GM19238 (cell line): ENCODE results near the gene GLIS1.

Experiments used
- DNase-seq: peaks from one replicate; pipeline ENCODE4 v3.0.0; 2011; ENCODE audit warnings: low spot score; ENCODE audit not compliant: insufficient read length

GLIS1 gene

DNA sequence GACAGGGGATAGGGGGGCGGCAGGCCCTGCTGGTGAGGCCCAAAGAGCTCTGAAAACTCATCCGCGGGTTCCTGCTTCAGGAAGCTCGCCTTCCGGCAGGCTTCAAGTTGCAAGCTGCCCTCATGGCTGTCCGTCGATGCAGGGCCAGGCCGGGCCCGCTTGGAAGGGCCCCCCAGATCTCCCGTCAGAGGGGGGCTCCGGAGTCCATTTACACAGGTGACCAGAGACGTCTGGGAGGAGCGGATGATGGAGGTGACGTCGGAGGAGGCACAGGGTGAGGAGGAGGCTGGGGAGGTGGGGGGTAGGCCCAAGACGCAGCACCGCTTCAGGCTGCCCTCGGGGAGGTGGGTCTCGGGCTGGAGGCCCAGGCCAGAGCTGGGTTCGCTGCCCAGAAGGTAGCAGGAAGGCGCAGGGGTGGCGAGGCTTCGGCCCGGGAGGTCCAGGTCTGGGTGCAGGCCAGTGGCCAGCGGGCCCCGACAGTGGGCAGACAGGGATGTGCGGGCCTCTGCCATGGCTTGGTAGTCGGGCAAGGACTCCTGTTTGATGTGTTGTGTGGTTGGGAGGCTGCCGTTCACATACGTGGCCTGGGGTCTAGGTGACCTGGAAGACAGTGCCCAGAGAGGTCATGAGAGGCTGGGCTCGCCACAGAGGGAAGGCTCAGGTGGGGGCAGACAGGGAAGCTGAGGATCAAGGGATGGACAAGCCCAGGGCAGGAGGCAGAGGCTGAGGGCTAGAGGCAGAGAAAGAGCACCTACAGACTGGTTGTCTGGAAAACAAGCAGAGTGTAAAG, 144.4 kb downstream of the GLIS1 start:
- no peak for DNase-seq

DNA sequence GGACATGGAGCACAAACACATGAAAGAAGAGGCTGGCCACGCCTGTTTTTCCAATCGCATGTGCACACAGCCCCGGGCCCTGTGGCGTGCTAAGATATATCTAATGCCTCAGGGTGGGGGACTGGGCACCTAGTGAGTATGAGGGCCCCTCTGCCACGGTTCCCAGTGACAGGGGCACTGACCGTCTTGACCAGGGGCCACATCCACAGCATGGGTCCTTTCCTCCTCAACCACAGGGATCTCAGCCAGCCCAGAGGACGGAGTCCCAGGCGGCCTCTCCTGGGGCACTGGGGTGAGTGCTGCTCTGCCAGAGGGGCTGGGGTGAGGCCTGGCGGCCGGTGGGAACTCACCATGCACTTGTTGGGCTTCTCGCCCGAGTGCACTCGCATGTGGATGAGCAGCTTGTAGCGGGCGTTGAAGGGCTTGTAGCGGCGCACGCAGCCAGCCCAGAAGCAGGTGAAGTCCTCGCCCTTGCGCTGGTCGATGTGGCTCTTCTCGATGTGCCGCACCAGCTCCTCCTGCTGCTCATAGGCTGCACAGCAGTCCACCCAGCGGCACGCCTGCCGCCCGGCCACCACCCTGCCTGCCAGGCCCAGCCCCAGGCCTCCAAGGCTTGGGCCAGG, 145.1 kb downstream of the GLIS1 start:
- no peak for DNase-seq

DNA sequence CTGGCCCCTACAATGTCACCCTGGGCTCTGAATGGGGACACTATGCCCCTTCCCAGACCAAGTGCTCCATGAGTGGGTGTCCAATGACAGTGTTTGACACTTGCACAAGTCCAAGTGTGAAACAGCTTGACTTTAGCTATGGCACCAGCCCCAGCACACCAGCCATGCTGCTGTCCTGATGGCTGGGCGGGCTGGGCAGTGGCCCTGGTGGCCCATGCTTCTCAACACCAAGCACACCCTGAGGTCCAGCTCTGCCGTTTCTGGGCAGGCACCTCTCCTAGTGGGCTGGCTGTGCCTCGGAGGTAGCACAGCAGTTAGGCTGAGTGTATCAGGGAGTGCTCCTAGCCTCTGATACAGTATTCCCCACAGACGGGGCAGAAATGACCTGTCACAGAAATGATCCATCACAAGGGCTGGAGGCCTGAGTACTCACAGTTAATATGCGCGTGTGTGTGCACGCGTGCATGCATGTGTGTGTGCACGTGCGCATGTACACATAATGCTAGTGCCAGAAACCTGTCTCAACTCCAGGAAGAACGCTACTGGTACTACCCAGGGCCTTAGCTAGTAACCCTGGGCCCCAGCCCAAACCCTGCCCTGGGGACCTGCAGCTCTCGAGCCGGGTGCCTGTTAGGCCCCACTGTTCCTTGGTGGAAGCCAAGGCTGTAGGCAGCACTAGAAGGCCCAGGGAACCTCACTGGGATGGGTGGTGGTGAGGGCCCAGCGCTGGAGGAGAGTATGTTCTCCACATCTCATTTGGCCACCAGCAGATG, 145.8 kb downstream of the GLIS1 start:
- no peak for DNase-seq

DNA sequence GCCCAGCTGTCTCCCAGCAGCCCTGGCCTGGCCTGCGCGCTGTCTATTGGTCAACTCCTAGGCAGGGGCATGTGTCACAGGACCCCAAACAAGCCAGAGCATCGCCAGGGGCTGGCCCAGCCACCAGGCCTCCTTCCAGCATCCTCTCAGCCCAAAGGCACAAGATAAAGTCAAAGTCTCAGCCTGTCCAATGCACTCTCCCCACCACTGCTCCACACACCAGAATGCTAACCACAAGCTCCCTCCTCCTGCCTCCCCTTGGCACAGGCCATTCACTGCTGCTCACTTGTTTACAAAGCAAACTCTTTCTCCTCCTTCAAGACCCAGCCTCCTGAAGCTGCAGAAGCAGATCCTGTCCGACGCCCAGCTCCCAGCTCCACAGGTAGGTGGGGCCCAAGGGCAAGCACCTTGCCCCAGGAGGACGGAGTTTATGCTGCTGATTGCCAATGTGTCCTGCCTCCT, 146.4 kb downstream of the GLIS1 start:
- DNase-seq = no peak

DNA sequence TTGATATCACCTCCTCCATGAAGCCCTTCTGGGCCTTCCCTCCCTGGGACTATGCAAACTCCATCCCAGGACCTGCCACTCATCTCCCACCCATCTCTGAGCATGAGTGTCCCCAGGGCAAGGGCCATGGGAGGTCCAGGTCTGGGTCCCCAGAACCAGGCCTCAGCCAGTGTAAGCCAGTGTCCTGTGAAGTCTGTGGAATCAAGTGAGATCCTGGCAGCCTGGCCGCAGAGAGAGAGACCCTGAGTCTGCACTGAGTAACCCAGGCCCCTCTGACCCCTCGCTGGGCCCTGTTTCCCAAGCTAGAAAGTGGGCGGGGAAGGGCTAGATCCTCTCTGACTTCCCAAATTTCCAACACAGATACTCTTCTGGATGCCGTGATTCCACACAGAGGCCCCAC, 147.0 kb downstream of the GLIS1 start:
- DNase-seq = no peak

DNA sequence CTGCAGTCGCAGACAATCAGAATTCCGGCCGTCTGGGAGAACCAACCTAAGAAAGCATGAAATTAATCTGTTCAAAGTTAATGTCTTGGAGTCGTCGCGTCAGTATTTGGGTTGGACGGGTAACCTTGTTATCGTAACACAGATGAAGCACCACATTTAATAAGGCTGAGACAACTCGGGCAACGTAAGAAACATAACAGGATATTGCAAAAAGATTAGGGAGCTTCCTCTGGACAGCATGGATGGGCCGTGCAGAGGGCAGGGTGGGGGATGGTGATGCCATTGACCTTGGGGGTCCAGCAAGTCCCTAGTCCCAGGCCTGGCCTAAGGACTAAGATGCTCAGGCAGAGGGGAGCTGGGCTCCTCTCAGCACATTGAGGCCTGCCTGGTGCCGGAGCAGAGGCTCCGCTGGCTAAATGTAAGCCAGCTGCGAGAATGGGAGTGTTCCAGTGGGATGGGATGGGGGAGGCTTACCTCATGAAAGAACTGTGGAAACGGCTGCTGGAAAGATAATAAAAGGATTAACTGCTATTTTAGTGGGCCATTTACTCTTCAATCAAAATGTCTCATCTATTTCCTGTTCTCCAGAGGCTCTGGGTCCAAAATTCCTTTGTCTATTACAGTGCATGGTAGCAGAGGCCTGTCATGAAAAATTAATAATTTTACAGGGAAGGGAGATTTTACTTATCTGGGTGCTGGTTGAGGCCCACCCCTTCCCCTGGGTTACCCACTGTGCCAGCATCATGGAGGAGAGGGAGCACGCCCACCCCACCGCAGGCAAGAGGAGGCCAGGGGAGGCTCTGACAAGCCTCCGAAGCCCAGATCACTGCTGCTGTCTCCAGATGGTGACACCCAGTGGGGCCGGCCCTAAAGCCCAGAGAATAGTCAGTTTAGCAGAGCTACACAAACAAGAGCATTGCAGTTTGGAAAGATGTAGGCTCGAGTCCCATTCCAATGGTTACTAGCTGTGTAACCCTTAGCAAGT, 148.1 kb downstream of the GLIS1 start:
- no peak for DNase-seq

DNA sequence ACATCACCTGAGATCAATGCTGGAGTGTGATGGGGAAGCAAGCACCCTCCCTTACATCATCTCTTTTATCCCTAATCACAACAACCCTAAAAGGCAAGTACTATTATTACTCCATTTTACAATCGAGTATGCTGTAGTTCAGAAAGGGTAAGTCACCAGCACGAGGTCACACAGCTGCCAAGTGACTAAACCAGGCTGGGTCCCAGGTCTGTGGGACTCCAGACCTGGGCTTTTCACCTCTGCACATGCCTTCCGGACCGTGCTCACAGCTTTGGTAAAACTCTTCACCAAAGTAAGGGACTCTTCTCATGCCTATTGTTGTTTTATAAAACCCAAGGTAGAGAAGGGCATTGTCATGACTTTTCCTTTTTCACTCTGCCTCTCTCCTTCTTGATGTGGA, 148.9 kb downstream of the GLIS1 start:
- DNase-seq = no peak

DNA sequence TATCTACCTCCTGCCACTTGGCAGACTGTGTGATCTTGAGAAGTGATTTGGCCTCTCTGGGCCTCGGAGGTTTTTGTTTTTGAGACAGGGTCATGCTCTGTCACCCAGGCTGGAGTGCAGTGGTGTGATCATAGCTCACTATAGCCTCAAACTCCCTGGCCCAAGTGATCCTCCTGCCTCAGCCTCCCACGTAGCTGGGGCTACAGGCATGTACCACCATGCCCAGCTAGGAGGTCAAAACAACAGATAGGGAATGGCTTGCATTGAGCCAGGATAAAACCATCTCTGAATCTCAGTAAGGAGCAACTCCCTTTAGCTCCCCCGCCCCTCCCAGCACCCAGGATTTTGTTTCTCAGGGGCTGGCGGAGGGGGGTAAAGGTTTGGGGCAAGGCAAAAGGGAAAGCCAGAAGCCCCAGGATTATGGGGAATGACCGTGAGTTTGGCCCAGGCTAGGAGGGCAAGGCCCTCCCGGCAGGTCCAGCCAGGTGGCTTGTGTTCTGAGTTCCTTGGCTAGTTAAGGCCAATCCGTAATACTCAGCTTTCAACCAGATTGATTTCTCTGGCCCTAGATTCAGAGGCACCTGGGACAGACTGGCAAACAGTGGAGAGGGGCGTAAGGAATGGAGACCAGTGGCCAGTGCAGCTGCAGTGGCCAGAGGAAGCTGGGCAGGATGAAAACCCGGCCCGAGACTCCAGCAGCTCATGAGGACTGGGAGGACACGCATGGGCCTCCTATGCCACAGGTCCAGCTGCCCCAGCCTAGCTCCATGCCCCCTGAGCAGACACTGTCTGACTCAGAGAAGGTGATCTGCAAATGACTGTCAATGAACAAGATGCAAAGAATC, 149.7 kb downstream of the GLIS1 start:
- no peak for DNase-seq

DNA sequence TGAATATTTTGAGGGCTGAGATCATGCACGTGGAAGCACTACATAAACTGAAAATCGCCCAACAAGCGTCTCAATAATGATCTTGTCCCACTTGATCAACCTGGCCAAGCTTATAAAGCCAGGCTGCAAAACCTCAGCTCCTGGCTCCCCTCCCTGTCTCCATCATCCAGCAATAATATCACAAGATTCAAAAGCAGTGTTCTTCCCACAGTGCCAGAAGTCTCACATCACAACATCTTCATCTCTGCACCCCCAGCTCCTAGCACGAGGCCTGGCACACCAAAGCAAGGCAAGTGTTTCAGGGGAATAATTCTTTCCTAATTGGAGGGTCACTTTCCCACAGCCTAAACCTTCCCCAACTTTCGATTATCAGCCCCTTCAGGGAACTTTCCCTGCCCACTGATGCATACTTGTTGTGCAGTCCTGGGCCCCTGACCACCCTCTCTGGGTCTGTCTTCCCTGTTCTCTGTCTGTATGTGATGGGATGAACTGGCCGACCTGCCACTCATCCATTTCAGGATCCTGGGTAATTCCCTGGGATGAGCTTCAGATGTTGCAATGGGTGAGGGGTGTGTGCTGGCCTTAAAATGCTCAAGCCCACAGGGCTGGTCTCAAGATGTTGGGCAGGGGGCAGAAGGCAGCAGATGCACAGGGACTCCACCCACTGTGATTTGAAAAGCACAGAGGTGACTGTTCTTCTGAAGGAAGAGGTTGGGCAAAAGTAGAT, 150.7 kb downstream of the GLIS1 start:
- DNase-seq = no peak

DNA sequence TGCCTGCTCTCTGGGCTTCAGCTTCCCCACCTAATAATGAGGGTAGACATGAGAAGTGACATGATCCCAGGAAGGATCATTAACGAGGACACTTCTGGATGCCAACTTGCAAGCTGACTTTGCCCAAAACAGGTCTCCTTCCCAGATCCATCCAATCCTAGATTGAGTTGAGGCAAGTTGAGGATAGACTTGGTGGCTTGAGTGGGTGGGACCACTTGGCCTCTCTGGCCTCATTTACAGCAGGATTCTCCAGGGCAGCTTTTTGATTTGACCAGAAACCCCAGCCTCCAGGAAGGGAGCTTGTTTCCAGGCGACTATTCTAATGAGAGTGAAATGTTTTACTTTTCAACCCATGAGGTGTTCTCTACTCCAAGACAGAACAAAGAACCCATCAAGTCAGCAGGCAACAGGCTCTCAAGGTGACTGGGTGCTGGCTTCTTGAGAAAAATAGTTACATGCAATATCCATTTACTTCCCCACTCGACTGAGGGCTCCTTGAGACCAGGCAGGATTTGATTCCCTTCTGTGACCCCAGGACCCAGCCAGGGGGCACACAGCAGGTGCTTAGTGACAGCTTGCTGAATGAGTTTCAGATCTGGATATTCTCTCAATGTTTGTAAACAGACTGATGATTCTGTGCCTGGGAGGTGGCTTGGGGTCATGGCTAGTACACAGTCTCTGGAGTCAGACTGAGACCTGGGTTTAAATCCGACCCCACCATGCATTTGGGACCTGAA, 151.5 kb downstream of the GLIS1 start:
- DNase-seq = no peak

DNA sequence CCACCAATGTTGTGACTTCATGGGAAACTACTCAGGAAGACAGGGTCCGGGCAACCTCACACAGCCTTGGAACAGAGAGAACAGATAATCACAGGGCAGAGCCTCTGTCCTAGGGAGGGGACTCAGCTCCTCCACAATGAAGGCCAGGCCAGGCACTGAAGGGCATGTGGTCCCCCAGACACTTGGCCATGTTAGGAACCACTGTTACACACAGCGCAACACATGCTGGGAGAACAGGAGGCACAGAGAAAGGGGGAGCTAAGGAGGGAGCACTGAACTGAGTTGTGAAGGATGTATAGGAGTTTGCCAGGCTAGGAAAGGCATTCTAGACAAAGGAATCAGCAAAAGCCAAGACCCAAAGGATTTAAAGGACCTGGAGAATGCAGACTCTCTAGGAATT, 152.2 kb downstream of the GLIS1 start:
- DNase-seq = no peak

DNA sequence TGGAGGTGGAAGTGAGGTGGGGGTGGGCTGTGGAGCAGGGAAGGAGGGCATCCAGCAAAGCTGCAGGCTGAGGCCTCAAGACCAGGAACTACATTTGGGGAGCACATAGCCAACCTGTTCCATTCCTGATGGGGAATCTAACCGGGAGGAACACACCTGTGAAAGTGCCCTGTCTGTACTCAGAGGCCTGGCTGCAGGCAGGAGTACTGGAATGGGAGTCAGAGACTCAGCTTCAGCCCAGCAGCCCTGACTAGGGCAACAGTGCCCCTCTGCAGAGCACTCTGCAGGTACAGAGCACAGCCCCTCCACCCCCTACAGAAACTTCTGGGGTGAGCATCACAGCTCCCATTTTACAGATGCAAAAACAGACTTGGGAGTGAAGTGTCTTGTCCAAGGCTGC, 153.4 kb downstream of the GLIS1 start:
- no peak for DNase-seq

DNA sequence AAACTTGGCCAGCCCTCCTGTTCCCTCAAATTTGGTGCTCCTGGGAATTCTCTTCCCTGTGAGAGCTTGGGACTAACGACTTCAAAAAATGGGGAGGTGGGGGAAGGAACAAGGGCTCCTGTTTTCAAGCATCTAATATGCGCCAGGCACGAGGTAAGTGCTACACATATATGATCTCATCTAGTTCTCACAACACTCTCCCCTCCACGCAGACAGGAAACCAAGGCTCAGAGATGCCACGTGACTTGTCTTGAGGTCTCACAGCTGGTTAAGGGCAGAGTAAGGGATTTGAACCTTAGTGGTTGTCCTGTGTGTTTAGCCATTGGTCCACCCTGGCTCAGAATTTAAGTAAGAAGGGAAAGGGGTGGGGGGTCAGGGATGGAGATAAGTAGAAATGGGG, 153.8 kb downstream of the GLIS1 start:
- peak; percentile 16 for DNase-seq

DNA sequence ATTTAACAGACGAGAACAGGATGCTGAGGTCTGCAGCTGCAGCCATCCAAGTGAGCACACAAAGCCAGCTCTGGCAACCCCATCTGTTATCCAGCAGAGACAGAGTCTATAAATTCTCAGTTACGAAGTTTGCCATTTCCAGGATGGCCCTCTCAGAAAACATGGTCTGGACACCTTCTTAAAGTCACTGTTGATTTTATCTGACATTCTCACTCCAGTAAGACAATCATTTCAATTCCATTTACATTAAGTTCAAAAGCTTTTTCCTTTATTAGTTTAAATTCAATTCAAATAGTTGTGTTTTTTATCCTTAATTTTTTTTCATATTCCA, 154.2 kb downstream of the GLIS1 start:
- DNase-seq = no peak

DNA sequence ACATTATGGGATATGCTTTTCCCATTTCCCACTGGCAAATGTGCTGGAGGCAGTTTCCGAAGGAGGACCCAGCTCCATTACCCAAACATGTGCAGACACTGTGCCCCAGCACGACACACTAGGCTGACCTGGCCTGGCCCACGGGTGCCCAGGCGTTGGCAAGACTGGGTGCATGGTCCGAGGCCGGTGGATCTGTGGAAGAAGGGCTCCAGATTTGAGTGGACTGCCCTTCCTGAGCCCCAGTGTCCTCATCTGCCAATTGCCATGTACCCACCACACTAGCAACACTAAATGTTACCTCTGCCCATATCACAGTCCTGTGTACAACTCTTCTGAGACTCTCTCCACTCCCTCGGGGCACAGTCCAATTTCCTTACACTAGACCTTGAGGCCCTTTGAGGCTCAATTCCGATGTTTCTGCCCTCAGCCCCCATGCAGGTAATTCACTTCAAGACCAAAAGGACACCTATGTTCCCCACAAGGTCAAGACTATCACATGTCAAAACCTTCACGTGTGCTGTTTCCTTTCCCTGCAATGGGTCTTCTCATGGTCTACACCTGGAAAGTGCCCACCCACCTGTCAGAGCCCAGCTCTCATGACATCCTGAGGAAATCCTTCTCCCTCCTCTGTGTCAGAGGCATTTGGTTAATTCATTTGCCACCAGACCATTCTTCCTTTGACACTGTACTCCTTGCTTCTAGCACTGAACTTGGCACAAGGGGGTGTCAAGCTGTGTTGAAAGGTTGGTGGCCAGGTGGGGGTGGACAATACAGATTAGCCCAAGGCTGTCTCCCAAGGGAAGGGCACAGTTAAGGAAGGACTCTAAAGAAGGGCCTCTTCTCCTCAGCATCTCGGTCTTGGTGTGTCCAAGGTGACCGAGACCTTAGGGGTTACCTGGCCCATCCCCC, 154.8 kb downstream of the GLIS1 start:
- no peak for DNase-seq

DNA sequence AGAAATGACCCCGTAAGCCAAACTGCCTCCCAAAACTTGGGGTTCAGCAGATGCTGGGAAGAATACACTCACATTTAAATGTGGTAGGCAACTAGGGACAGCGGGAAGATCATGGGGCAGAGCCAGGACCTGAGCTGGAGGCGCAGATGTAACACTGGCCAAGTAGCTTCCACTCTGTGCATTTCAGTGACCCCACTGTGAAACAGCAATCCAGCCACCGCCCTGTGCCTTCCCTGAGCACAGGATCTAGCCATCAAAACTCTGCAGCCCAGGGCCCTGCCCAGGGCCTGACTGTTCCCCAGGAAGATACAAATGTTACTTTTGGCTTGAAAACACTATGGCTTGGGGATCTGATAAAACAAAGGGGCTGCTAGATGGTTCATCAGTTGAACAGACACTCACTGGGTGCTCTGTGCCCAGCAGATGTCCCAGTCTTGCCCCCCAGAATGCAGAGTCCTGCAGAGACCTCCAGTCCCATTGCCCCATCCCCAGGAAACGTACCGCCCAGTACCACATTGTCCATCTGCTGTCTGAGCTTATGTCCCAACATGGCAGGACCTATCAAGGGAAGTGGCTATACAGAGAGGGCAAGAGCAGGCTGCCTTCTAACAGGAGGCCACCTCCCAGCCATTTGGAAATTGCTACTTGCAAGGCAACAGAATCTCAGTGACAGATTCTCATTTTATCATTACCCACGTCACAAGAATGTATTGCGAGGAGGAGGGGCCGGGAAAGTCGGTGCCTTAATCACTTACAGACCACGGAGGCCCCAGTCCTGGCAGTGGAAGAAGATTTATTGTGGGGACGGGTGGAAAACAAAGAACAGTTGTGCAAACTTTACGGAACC, 155.7 kb downstream of the GLIS1 start:
- DNase-seq = no peak
